Measurements from ENCODE around the gene CDCP1.

The CDCP1 gene

GRCh38 chr3:45033791-45034190 is 112.4 kb downstream of the CDCP1 start:
- DNase-seq (ENCODE audit: low read depth), result no peak
- H3K4me3 ChIP-seq (ENCODE audit: low read length), result no peak overlapping the region
- no peak for TF ChIP-seq CTCF (conservative IDR thresholded peaks at IDR 0.05; ENCODE audit: low read depth, low read length)

Measured in retinal pigment epithelial cell (primary cell).